ENCODE results near the gene NCBP1.
"Not testable (repeated sequence)": the region's sequence is repeated elsewhere in the genome, so short reads cannot be mapped to it uniquely, and the experiment has no call there.

NCBP1 gene

GRCh38 chr9:97688654-97689053 lies 55.0 kb downstream of the NCBP1 start:
- DNase-seq, result no peak

GRCh38 chr9:97689401-97690180 lies 56.0 kb downstream of the NCBP1 start:
- no peak for DNase-seq

- no peak for DNase-seq
Measured at GRCh38 chr9:97694769-97695168, 61.1 kb downstream of the NCBP1 start.

GRCh38 chr9:97695390-97695789 lies 61.8 kb downstream of the NCBP1 start:
- DNase-seq, result no peak

GRCh38 chr9:97695995-97696802 lies 62.6 kb downstream of the NCBP1 start:
- DNase-seq, result peak; percentile 23

- DNase-seq, result peak; percentile 96
Measured at GRCh38 chr9:97696803-97697601, 63.4 kb downstream of the NCBP1 start, which contains the start of gene XPA. Gene XPA (minus strand): TSS chr9:97697340. CDS start chr9:97697292, 48 bp downstream.

- peak; percentile 8 for DNase-seq
Measured at GRCh38 chr9:97697837-97698236, 64.2 kb downstream of the NCBP1 start.

- DNase-seq, result no peak
Measured at GRCh38 chr9:97698865-97699264, 65.2 kb downstream of the NCBP1 start.

- not testable (repeated sequence) for DNase-seq
Measured at GRCh38 chr9:97699281-97699680, 65.7 kb downstream of the NCBP1 start.

GRCh38 chr9:97699824-97700223 lies 66.2 kb downstream of the NCBP1 start:
- DNase-seq, result not testable (repeated sequence)

GRCh38 chr9:97703437-97704344 lies 70.1 kb downstream of the NCBP1 start:
- no peak for DNase-seq

GRCh38 chr9:97704345-97704677 lies 70.7 kb downstream of the NCBP1 start:
- no peak for DNase-seq

- no peak for DNase-seq
Measured at GRCh38 chr9:97704851-97705250, 71.2 kb downstream of the NCBP1 start.

- no peak for DNase-seq
Measured at GRCh38 chr9:97705354-97705950, 71.8 kb downstream of the NCBP1 start.

GRCh38 chr9:97706246-97706645 lies 72.6 kb downstream of the NCBP1 start:
- no peak for DNase-seq

- peak; percentile 77 for DNase-seq
Measured at GRCh38 chr9:97710356-97711222, 77.0 kb downstream of the NCBP1 start.

GRCh38 chr9:97711223-97711626 lies 77.6 kb downstream of the NCBP1 start:
- DNase-seq, result no peak

- DNase-seq, result no peak
Measured at GRCh38 chr9:97714435-97714834, 80.8 kb downstream of the NCBP1 start.

- DNase-seq, result peak; percentile 12
Measured at GRCh38 chr9:97717866-97718265, 84.2 kb downstream of the NCBP1 start.

GRCh38 chr9:97721396-97721795 lies 87.8 kb downstream of the NCBP1 start:
- no peak for DNase-seq

- no peak for DNase-seq
Measured at GRCh38 chr9:97722331-97722730, 88.7 kb downstream of the NCBP1 start.

Data from NCI-H82 (cell line).